ENCODE measurements around the gene PRR35.

PRR35 gene

DNA sequence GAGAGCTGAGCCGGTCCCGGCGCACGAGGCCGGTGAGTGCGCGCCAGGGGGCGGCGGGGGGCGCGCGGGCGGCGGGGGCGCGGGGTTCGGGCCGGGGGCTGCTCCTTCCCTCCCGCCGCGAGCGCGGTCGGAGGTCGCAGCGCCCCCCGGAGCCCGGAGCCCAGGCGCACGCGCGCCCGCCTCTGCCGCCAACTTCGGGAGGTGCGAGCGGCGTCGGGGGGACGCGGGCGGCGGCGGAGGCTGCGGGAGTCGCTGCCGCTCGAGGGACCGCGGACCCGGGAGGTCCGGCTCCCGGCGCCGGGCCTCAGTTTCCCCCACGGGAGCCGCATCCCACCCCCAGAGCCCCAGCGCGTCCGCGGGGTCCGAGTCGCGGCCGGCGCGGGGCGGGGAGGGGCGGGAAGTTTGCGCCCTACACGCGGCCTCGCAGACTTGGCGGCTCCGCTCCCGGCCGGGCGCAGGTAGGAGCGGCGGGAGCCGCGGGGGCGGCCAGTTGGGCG lies at the start of gene PRR35:
TSS of gene PRR35 (plus strand) at position 191 of the 497 bp plus-strand sequence. CDS start 2,901 bp downstream, outside the sequence.
- TF ChIP-seq, protein P1, sequence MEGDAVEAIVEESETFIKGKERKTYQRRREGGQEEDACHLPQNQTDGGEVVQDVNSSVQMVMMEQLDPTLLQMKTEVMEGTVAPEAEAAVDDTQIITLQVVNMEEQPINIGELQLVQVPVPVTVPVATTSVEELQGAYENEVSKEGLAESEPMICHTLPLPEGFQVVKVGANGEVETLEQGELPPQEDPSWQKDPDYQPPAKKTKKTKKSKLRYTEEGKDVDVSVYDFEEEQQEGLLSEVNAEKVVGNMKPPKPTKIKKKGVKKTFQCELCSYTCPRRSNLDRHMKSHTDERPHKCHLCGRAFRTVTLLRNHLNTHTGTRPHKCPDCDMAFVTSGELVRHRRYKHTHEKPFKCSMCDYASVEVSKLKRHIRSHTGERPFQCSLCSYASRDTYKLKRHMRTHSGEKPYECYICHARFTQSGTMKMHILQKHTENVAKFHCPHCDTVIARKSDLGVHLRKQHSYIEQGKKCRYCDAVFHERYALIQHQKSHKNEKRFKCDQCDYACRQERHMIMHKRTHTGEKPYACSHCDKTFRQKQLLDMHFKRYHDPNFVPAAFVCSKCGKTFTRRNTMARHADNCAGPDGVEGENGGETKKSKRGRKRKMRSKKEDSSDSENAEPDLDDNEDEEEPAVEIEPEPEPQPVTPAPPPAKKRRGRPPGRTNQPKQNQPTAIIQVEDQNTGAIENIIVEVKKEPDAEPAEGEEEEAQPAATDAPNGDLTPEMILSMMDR (IDR thresholded peaks at IDR 0.05; ENCODE audit: low read length, missing control alignments), result no peak
- no peak within 1 kb of the TSS for H3K4me3 ChIP-seq (replicated peaks; ENCODE audit: low read depth, low read length)
- no peak for DNase-seq (ENCODE audit: low read depth)

- TF ChIP-seq, protein P1 (IDR thresholded peaks at IDR 0.05; ENCODE audit: low read length, missing control alignments), result no peak
- no peak overlapping the region for H3K4me3 ChIP-seq (replicated peaks; ENCODE audit: low read depth, low read length)
- DNase-seq (ENCODE audit: low read depth), result no peak
Observed at GRCh38 chr16:512802-513201, 47.4 kb upstream of the PRR35 start.

DNA sequence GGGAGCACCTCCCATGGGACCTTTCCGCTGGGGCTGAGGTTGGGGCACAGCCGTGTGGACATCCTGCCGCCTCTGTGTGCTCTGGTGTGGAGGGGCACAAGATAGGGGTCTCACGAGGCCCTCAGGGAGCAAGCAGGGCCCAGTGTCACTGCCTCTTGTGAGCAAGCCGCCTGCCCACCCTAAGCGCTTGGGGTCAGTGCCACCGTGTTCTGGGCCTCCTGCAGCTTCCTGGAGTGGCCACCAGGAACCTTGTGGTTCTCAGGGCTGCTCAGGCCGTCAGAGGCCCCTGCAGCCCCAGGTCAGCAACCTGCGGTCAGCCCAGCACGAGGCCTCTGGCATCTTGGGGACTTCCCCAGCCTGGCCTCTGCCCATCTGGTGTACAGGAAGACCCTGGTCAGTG lies 46.2 kb upstream of the PRR35 start:
- H3K4me3 ChIP-seq (replicated peaks; ENCODE audit: low read depth, low read length), result no peak overlapping the region
- TF ChIP-seq, protein P1 (IDR thresholded peaks at IDR 0.05; ENCODE audit: low read length, missing control alignments), result no peak
- no peak for DNase-seq (ENCODE audit: low read depth)

- no peak overlapping the region for H3K4me3 ChIP-seq (replicated peaks; ENCODE audit: low read depth, low read length)
- TF ChIP-seq, protein P1 (IDR thresholded peaks at IDR 0.05; ENCODE audit: low read length, missing control alignments), result no peak
- DNase-seq (ENCODE audit: low read depth), result no peak
Observed at GRCh38 chr16:515175-515938, 44.8 kb upstream of the PRR35 start.

- H3K4me3 ChIP-seq (replicated peaks; ENCODE audit: low read depth, low read length), result no peak overlapping the region
- TF ChIP-seq, protein P1 (IDR thresholded peaks at IDR 0.05; ENCODE audit: low read length, missing control alignments), result no peak
- no peak for DNase-seq (ENCODE audit: low read depth)
Observed at GRCh38 chr16:515939-516226, 44.3 kb upstream of the PRR35 start.

- no peak overlapping the region for H3K4me3 ChIP-seq (replicated peaks; ENCODE audit: low read depth, low read length)
- TF ChIP-seq, protein P1 (IDR thresholded peaks at IDR 0.05; ENCODE audit: low read length, missing control alignments), result no peak
- no peak for DNase-seq (ENCODE audit: low read depth)
Observed at GRCh38 chr16:516301-516700, 43.9 kb upstream of the PRR35 start.

DNA sequence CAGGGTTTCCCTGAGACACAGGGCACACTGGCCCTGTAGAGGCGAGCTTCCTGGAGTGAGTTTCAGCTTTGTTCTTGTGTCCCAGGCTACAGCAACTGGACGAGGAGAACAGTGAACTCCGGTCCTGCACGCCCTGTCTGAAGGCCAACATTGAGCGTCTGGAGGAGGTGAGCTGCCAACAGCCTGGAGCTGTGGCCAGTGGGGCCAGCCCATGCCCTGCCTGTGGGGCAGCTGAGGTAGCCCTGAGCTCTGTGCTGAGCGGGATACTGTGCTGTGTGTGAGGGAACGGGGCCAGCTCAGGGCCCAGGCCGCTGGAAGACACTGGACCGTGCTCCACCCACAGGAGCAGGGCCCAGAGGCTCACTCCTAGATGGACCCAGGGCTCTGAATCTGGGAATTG lies 41.3 kb upstream of the PRR35 start:
- TF ChIP-seq, protein P1 (IDR thresholded peaks at IDR 0.05; ENCODE audit: low read length, missing control alignments), result no peak
- DNase-seq (ENCODE audit: low read depth), result no peak
- no peak overlapping the region for H3K4me3 ChIP-seq (replicated peaks; ENCODE audit: low read depth, low read length)
